Stimulated activated CD4-positive, alpha-beta T cell treated with anti-CD3 and anti-CD28 coated beads, Interleukin-4, amount 100 ng/mL, for 4 hours (primary cell): ENCODE results near the gene CNTLN.
"Not testable (repeated sequence)": the region's sequence is repeated elsewhere in the genome, so short reads cannot be mapped to it uniquely, and the experiment has no call there.

ENCODE experiments used
- DNase-seq, 2 experiments: peaks; one replicate each; pipeline ENCODE4 v3.0.0-alpha.2; 2020

Gene CNTLN

DNA sequence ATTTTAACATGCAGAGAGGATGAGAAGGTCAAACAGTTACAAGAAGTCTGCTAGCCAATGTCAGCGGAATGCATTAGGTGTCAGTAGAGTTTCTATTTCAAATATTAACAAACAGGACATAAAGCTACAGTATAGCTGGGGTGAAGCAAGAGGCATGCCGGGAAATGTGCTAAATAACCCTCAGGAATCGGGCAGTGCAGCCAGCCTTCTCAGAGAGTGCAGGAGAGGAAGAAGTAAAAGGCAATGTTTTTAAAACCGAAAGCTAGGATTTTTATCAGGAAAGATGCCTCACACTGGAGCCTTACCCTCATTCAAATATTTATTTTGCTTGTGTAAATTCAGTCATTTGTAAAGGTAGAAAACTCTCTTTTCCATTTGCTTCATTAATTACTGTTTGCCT lies 384.9 kb downstream of the CNTLN start:
- DNase-seq: no peak

DNA sequence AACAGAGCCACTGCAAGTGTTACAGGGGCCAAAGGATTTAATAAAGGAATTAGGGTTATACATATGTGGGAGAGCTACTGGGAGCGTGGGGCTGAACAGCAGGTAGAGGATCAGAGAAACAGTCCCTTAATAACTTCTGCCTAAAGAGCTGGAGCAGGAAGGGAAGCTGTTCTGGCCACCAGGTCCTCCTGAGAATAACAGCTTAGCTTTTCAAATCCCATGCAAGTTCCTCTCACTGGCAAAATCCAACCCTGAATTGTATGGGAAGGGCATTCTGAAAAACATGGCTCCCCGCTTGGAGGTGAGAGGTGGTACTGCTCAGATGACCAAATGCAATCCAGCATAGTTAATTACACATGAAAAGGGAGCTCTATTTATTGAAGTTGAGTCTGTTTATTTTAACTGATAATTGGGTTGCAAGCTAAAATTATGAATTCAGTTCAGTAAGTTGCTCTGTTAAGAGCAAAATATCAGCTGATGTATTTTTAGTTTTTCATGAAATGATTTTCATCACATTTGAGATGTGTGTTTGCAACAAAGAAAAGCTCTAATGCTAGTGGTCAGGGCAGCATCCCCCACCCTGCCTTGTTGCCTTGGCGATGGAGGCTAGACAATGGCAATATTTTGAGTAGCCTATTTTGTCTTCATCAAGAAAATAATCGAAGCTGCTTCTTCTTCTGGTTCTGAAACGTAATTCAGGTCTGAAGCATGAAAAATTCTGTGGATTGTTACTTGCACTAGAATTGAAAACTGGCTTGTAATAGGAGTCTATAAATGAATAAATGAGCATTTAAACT lies 385.6 kb downstream of the CNTLN start:
- no peak for DNase-seq

- DNase-seq: no peak
These were observed 386.4 kb downstream of the CNTLN start for GRCh38 chr9:17521100-17521855.

- not testable (repeated sequence) for DNase-seq
These were observed 391.9 kb downstream of the CNTLN start for GRCh38 chr9:17526726-17527125.

DNA sequence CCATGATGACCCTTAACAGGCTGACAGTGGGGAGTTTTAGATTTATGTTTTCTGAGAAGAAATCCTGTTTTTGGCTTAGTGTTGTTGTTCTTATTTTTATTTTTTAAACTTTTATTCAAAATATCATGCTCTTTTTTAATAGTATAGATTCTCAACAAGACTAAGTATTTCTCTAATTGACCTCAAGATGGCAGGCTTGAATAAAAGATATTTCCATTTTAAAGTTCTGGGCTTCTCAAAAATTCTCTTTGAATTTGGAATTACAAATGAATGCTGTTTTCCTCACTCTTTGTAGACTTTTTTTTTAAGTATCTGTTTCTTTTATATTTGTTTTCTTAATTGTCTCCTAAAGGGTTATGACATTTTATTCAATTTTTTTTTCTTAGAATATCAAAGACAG lies 394.0 kb downstream of the CNTLN start:
- DNase-seq: no peak

DNA sequence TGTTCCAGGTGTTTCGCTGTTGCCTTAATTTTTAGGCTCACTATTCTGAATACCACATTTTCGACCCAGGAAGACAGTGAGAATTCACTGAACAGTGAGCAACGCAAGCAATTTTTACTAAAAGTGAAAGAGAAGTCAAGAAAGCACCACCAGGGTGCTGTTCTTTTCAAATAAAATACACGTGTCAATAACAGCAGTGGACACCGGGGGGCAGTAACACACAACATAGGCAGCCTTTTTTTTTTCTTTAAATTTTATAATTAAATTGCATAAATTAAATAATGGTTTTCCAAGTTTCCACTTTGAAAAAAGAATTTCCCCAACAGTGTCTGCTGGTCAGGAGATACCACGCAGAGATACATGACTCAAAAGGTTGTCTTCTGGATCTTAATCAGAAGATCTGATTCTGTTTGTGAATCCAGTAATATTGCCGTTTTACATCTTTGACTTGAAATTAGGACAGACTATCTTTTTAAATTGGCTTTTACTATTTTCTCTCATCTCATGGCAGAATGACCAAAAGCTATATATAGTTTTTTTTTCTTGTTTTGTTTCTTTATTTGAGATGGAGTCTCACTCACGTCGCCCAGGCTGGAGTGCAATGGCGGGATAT lies 396.9 kb downstream of the CNTLN start:
- DNase-seq: no peak

- DNase-seq: no peak
These were observed 397.6 kb downstream of the CNTLN start for GRCh38 chr9:17532461-17532860.

GRCh38 chr9:17535176-17535575 lies 400.3 kb downstream of the CNTLN start:
- DNase-seq: no peak

GRCh38 chr9:17536027-17536426 lies 401.2 kb downstream of the CNTLN start:
- DNase-seq: no peak

- DNase-seq: no peak
These were observed 416.2 kb downstream of the CNTLN start for GRCh38 chr9:17551023-17551422.
